Measurements from ENCODE around the gene MT3.
"Not testable (repeated sequence)": the region's sequence is repeated elsewhere in the genome, so short reads cannot be mapped to it uniquely, and the experiment has no call there.

Gene MT3

DNA sequence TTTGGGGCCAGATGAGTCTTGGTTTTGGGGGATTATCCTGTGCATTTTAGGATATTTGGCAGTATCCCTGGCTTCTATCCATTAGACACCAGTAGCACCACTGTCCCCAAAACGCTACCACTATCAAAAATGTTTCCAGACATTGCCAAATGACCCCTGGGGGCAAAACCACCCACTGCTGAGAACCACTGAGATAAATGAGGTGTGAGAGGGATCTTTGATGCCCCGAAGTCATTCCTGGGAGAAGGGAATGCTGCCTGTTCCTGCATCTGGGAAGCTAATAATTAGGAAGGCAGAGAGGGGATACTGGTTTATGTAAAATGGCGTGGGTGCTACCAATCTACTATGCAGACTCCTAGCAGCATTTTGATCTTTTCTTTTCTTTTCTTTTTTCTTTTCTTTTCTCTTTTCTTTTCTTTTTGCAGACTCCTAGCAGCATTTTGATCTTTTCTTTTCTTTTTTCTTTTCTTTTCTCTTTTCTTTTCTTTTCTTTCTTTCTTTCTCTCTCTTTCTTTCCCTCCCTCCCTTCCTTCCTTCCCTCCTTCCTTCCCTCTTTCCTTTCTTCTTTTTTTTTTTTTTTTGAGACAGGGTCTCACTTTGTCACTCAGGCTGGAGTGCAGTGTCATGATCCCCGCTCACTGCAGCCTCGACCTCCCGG lies 8.8 kb upstream of the MT3 start:
- Histone ChIP-seq H3K9ac (ENCODE audit: low read depth, low read length, poor library complexity, severe bottlenecking) (no peak overlapping the region), H3K4me2 (ENCODE audit: low read depth, low read length, poor library complexity, severe bottlenecking) (no peak overlapping the region), H3K9me3 (ENCODE audit: insufficient read depth, low read depth, low read length) (no peaks in the 10 kb centered on the region), H3K36me3 (ENCODE audit: insufficient read depth, low read length) (no peaks in the 10 kb centered on the region), H2AFZ (ENCODE audit: low read length) (no peak overlapping the region), H3K27me3 (ENCODE audit: insufficient read depth, low read length, poor library complexity, severe bottlenecking) (no peaks in the 10 kb centered on the region), H3K79me2 (ENCODE audit: insufficient read depth, low read length) (no peaks in the 10 kb centered on the region), H4K20me1 (ENCODE audit: insufficient read depth, low read length, poor library complexity, severe bottlenecking) (no peaks in the 10 kb centered on the region), H3K4me3 (ENCODE audit: low read length, poor library complexity, severe bottlenecking) (no peak overlapping the region), H3F3A (ENCODE audit: low read depth) (no peaks in the 10 kb centered on the region), H3K4me1 (ENCODE audit: insufficient read depth, low read length, poor library complexity, severe bottlenecking) (no peaks in the 10 kb centered on the region), H3K9me2 (replicated peaks; ENCODE audit: low read depth, low read length) (no peaks in the 10 kb centered on the region)
- TF ChIP-seq, protein P1, sequence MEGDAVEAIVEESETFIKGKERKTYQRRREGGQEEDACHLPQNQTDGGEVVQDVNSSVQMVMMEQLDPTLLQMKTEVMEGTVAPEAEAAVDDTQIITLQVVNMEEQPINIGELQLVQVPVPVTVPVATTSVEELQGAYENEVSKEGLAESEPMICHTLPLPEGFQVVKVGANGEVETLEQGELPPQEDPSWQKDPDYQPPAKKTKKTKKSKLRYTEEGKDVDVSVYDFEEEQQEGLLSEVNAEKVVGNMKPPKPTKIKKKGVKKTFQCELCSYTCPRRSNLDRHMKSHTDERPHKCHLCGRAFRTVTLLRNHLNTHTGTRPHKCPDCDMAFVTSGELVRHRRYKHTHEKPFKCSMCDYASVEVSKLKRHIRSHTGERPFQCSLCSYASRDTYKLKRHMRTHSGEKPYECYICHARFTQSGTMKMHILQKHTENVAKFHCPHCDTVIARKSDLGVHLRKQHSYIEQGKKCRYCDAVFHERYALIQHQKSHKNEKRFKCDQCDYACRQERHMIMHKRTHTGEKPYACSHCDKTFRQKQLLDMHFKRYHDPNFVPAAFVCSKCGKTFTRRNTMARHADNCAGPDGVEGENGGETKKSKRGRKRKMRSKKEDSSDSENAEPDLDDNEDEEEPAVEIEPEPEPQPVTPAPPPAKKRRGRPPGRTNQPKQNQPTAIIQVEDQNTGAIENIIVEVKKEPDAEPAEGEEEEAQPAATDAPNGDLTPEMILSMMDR (conservative IDR thresholded peaks at IDR 0.05; ENCODE audit: low read length): no peak
- TF ChIP-seq EZH2phosphoT487 (IDR thresholded peaks at IDR 0.05; ENCODE audit: borderline replicate concordance): no peak

DNA sequence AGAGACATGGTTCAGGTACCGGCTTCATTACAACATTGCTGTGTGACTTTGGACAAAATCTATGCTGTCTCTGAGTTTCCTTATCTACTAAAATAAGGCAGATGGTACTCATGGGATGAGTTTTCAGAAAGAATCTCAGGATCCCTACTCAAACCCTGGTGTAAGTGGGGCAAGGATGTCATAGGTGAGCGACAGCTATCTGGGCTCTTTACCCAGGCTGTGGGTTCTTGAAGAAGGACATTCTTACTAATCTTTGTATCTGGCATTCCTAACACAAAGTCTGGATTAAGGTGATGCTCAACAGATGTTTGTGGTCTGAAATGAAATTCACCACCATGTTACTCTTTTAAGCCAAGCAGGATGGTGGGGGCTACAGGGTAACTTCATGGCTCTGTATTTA lies 6.4 kb upstream of the MT3 start:
- not testable (repeated sequence) for H3K27me3 ChIP-seq (ENCODE audit: insufficient read depth, low read length, poor library complexity, severe bottlenecking); H3K9me2 ChIP-seq (replicated peaks; ENCODE audit: low read depth, low read length); H3F3A ChIP-seq (ENCODE audit: low read depth); H3K4me1 ChIP-seq (ENCODE audit: insufficient read depth, low read length, poor library complexity, severe bottlenecking); H2AFZ ChIP-seq (ENCODE audit: low read length); H4K20me1 ChIP-seq (ENCODE audit: insufficient read depth, low read length, poor library complexity, severe bottlenecking); H3K9ac ChIP-seq (ENCODE audit: low read depth, low read length, poor library complexity, severe bottlenecking); H3K4me3 ChIP-seq (ENCODE audit: low read length, poor library complexity, severe bottlenecking); H3K36me3 ChIP-seq (ENCODE audit: insufficient read depth, low read length); H3K79me2 ChIP-seq (ENCODE audit: insufficient read depth, low read length); H3K9me3 ChIP-seq (ENCODE audit: insufficient read depth, low read depth, low read length); H3K4me2 ChIP-seq (ENCODE audit: low read depth, low read length, poor library complexity, severe bottlenecking)

DNA sequence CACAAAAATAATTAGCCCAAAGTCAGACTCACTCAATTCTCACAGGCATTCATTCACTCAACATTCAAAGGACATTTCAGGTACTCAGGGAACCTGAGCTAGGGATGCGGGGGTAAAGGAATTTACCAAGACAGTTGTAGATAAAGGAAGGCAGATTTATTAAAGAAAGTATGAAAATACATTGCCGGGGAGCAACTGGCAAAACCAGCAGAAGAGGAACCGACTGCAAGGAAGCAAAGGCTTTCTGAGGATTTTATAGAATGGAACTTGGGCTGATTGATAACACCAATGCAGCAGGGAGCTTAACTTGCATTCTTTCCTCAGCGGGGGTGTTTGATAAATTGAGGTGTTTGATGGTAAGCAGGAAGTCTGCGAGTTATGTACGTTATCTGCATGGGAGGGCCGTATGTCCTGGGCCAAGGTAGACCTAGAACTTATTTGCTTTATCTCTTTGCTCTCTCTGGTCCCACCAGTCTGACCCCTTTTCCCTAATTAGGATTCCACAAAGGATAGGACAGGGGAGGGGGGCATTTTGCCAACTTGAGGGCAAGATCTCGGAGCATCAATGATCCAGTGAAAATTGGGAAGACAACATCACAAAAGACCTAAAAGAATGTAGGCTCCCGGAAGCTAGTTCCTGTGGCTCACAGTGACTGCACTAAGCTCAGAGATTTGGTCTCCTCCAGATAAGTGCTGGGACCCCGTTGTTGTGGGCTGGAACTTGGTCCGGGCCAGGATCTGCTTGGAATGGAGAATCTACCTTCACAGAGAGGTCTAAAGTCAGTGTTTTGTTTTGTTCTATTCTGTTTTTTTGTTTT lies 5.8 kb upstream of the MT3 start:
- Histone ChIP-seq H3K9ac (ENCODE audit: low read depth, low read length, poor library complexity, severe bottlenecking) (no peak overlapping the region), H3K9me3 (ENCODE audit: insufficient read depth, low read depth, low read length) (no peaks in the 10 kb centered on the region), H2AFZ (ENCODE audit: low read length) (no peak overlapping the region)

More for the DNA sequence above, 5.8 kb upstream of the MT3 start:
- no peaks in the 10 kb centered on the region for H3K79me2 ChIP-seq (ENCODE audit: insufficient read depth, low read length)
- H3K9me2 ChIP-seq (replicated peaks; ENCODE audit: low read depth, low read length): no peaks in the 10 kb centered on the region
- H3K4me3 ChIP-seq (ENCODE audit: low read length, poor library complexity, severe bottlenecking): no peak overlapping the region
- H3K4me1 ChIP-seq (ENCODE audit: insufficient read depth, low read length, poor library complexity, severe bottlenecking): no peaks in the 10 kb centered on the region
- no peaks in the 10 kb centered on the region for H3K36me3 ChIP-seq (ENCODE audit: insufficient read depth, low read length)
- H3F3A ChIP-seq (ENCODE audit: low read depth): no peaks in the 10 kb centered on the region
- H4K20me1 ChIP-seq (ENCODE audit: insufficient read depth, low read length, poor library complexity, severe bottlenecking): no peaks in the 10 kb centered on the region
- H3K4me2 ChIP-seq (ENCODE audit: low read depth, low read length, poor library complexity, severe bottlenecking): no peak overlapping the region
- H3K27me3 ChIP-seq (ENCODE audit: insufficient read depth, low read length, poor library complexity, severe bottlenecking): no peaks in the 10 kb centered on the region
- TF ChIP-seq, protein P1 (conservative IDR thresholded peaks at IDR 0.05; ENCODE audit: low read length): no peak
- TF ChIP-seq EZH2phosphoT487 (IDR thresholded peaks at IDR 0.05; ENCODE audit: borderline replicate concordance): no peak
